Testis (tissue), 3 donors: Measurements from ENCODE around the gene INTS11. TPM values are rescaled to one million over a fixed set of nuclear protein-coding genes. Genes with fewer than 3 reads are reported as not detected.

Experiments used
- microRNA-seq, 2 donors: library from miRNA; unstranded; fragments of <30 nt; microRNA quantifications; one replicate each; pipeline ENCODE4, GENCODE V29; 2016; ENCODE audit warnings: borderline number of aligned reads in 2 of 2, borderline replicate concordance in 1 of 2
- polyA plus RNA-seq: library from polyadenylated mRNA; stranded (reverse); fragments of 350-450 nt; fragmentation: Illumina TruSeq; extraction: RNeasy Lipid Tissue Mini Kit (QIAGEN cat#74804); gene quantifications from one replicate; pipeline ENCODE4 v1.2.3, GENCODE V29; 2014; ENCODE audit warnings: low read depth, low replicate concordance; ENCODE audit not compliant: insufficient read depth
- small RNA-seq, 2 donors: library from RNA; depleted of rRNA; stranded (forward); fragments of <200 nt; gene quantifications; one replicate each; pipeline ENCODE3, GENCODE V24; 2016
- total RNA-seq, 2 donors: library from RNA; depleted of rRNA; stranded (reverse); fragments of >200 nt; gene quantifications; one replicate each; pipeline ENCODE4 v1.2.3, GENCODE V29; 2016

INTS11 gene
- total and polyA plus RNA-seq, 3 donors from 2014 or later: 213 to 232 (median 220) TPM

Small RNA genes within 50 kb of the gene (microRNA-seq; reads per million reads assigned to microRNA genes)
- 0 to 1.4 reads per million in 2 donors for gene MIR6726
- 0 reads per million in 2 donors for gene MIR6727
- 0 reads per million in 2 donors for gene MIR6808

Small RNA genes within 50 kb of the gene (small RNA-seq; reads per million reads assigned to genes)
- 0 reads per million in 2 donors for gene MIR6726

Other genes starting within 250 kb of the INTS11 start
- gene C1orf159, start 208.6 kb downstream of the INTS11 start, total RNA-seq: 10 to 100 TPM; 50.7 to 68.3 TPM
- 40.7 TPM for gene C1orf159, start 208.6 kb downstream of the INTS11 start, polyA plus RNA-seq
- 10 to 100 TPM; 20.4 to 58.0 TPM for gene TTLL10, start 150.8 kb downstream of the INTS11 start, total RNA-seq
- gene TTLL10, start 150.8 kb downstream of the INTS11 start, polyA plus RNA-seq: 44.9 TPM
- not detected for gene TNFRSF18, start 118.1 kb downstream of the INTS11 start, total RNA-seq
- 0.67 TPM for gene TNFRSF18, start 118.1 kb downstream of the INTS11 start, polyA plus RNA-seq
- gene TNFRSF4, start 110.5 kb downstream of the INTS11 start, total RNA-seq: 1 to 10 TPM in 1 of 2 donors, under 1 TPM in 1; 0.87 to 1.4 TPM
- 0.80 TPM for gene TNFRSF4, start 110.5 kb downstream of the INTS11 start, polyA plus RNA-seq
- 100 to 1,000 TPM; 146 to 158 TPM for gene SDF4, start 92.7 kb downstream of the INTS11 start, total RNA-seq
- gene SDF4, start 92.7 kb downstream of the INTS11 start, polyA plus RNA-seq: 167 TPM
- gene B3GALT6, start 92.4 kb downstream of the INTS11 start, total RNA-seq: 10 to 100 TPM; 26.1 to 37.3 TPM
- 8.5 TPM for gene B3GALT6, start 92.4 kb downstream of the INTS11 start, polyA plus RNA-seq
- gene C1QTNF12, start 77.9 kb downstream of the INTS11 start, total RNA-seq: 1 to 10 TPM; 4.7 to 7.7 TPM
- gene C1QTNF12, start 77.9 kb downstream of the INTS11 start, polyA plus RNA-seq: 2.7 TPM
- gene UBE2J2, start 50.8 kb downstream of the INTS11 start, total RNA-seq: 100 to 1,000 TPM; 133 to 139 TPM
- gene UBE2J2, start 50.8 kb downstream of the INTS11 start, polyA plus RNA-seq: 203 TPM
- 10 to 100 TPM; 49.9 to 58.7 TPM for gene SCNN1D, start 44.2 kb downstream of the INTS11 start, total RNA-seq
- gene SCNN1D, start 44.2 kb downstream of the INTS11 start, polyA plus RNA-seq: 21.0 TPM
- gene ACAP3, start 16.7 kb downstream of the INTS11 start, total RNA-seq: 10 to 100 TPM; 53.0 to 62.7 TPM
- 16.8 TPM for gene ACAP3, start 16.7 kb downstream of the INTS11 start, polyA plus RNA-seq
- 10 to 100 TPM; 35.4 to 39.0 TPM for gene PUSL1, start 16.1 kb downstream of the INTS11 start, total RNA-seq
- 12.4 TPM for gene PUSL1, start 16.1 kb downstream of the INTS11 start, polyA plus RNA-seq
- 10 to 100 TPM; 64.4 to 82.3 TPM for gene CPTP, start 142 bp upstream of the INTS11 start, total RNA-seq
- gene CPTP, start 142 bp upstream of the INTS11 start, polyA plus RNA-seq: 129 TPM
- gene TAS1R3, start 6.6 kb upstream of the INTS11 start, total RNA-seq: 1 to 10 TPM; 1.5 TPM
- gene TAS1R3, start 6.6 kb upstream of the INTS11 start, polyA plus RNA-seq: 0.66 TPM
- gene DVL1, start 24.8 kb upstream of the INTS11 start, total RNA-seq: 100 to 1,000 TPM; 169 to 183 TPM
- 65.8 TPM for gene DVL1, start 24.8 kb upstream of the INTS11 start, polyA plus RNA-seq
- gene MXRA8, start 33.9 kb upstream of the INTS11 start, total RNA-seq: 100 to 1,000 TPM in 1 of 2 donors, 10 to 100 TPM in 1; 60.2 to 102 TPM
- 63.3 TPM for gene MXRA8, start 33.9 kb upstream of the INTS11 start, polyA plus RNA-seq
- 100 to 1,000 TPM; 224 to 328 TPM for gene AURKAIP1, start 50.5 kb upstream of the INTS11 start, total RNA-seq
- gene AURKAIP1, start 50.5 kb upstream of the INTS11 start, polyA plus RNA-seq: 313 TPM
- 100 to 1,000 TPM; 204 to 209 TPM for gene CCNL2, start 74.7 kb upstream of the INTS11 start, total RNA-seq
- gene CCNL2, start 74.7 kb upstream of the INTS11 start, polyA plus RNA-seq: 90.9 TPM
- gene MRPL20, start 82.6 kb upstream of the INTS11 start, total RNA-seq: 100 to 1,000 TPM; 104 to 123 TPM
- 110 TPM for gene MRPL20, start 82.6 kb upstream of the INTS11 start, polyA plus RNA-seq
- 10 to 100 TPM; 10.4 to 14.7 TPM for gene ANKRD65, start 96.6 kb upstream of the INTS11 start, total RNA-seq
- 10.0 TPM for gene ANKRD65, start 96.6 kb upstream of the INTS11 start, polyA plus RNA-seq
- 10 to 100 TPM; 64.0 to 90.6 TPM for gene VWA1, start 111.0 kb upstream of the INTS11 start, total RNA-seq
- gene VWA1, start 111.0 kb upstream of the INTS11 start, polyA plus RNA-seq: 46.6 TPM
- 1 to 10 TPM; 1.3 to 3.0 TPM for gene ATAD3C, start 125.0 kb upstream of the INTS11 start, total RNA-seq
- 1.5 TPM for gene ATAD3C, start 125.0 kb upstream of the INTS11 start, polyA plus RNA-seq
- 10 to 100 TPM; 46.3 to 55.6 TPM for gene ATAD3B, start 147.1 kb upstream of the INTS11 start, total RNA-seq
- 19.1 TPM for gene ATAD3B, start 147.1 kb upstream of the INTS11 start, polyA plus RNA-seq
- 10 to 100 TPM; 35.7 to 37.4 TPM for gene ATAD3A, start 187.5 kb upstream of the INTS11 start, total RNA-seq
- gene ATAD3A, start 187.5 kb upstream of the INTS11 start, polyA plus RNA-seq: 22.0 TPM
- gene TMEM240, start 216.0 kb upstream of the INTS11 start, total RNA-seq: 1 to 10 TPM; 3.6 to 6.3 TPM
- gene TMEM240, start 216.0 kb upstream of the INTS11 start, polyA plus RNA-seq: 4.3 TPM